ENCODE measurements around the gene FAM168A.

Gene FAM168A

GRCh38 chr11:73361953-73362776 is 235.7 kb downstream of the FAM168A start:
- H3K79me2 ChIP-seq (ENCODE audit: insufficient read depth, low read length): no peaks in the 10 kb centered on the region
- no peaks in the 10 kb centered on the region for H4K20me1 ChIP-seq (ENCODE audit: low read depth, low read length)
- H3K9ac ChIP-seq (ENCODE audit: low read length): no peak overlapping the region
- TF ChIP-seq EZH2phosphoT487 (conservative IDR thresholded peaks at IDR 0.05; ENCODE audit: low read length) (no peak), CTCF (IDR thresholded peaks at IDR 0.05; ENCODE audit: insufficient read depth, low read length, poor library complexity, severe bottlenecking) (no peak)
- no peaks in the 10 kb centered on the region for H3K27me3 ChIP-seq (ENCODE audit: low read length)
- no peaks in the 10 kb centered on the region for H3K9me3 ChIP-seq (ENCODE audit: insufficient read depth, low read length)
- H3F3A ChIP-seq (ENCODE audit: insufficient read depth): no peaks in the 10 kb centered on the region
- no peak overlapping the region for H3K27ac ChIP-seq (ENCODE audit: low read depth, low read length)
- no peak overlapping the region for H2AFZ ChIP-seq (ENCODE audit: low read depth, low read length, severe bottlenecking)
- no peaks in the 10 kb centered on the region for H3K36me3 ChIP-seq (ENCODE audit: low read length)
- no peaks in the 10 kb centered on the region for H3K9me2 ChIP-seq (replicated peaks; ENCODE audit: insufficient read depth, low read length)
- no peak overlapping the region for H3K4me3 ChIP-seq (ENCODE audit: insufficient read depth, low read length, poor library complexity, severe bottlenecking)
- H3K4me2 ChIP-seq (ENCODE audit: low read depth, low read length, poor library complexity, severe bottlenecking): no peak overlapping the region

- H3K4me3 ChIP-seq (ENCODE audit: insufficient read depth, low read length, poor library complexity, severe bottlenecking): no peak overlapping the region
- H3K9me2 ChIP-seq (replicated peaks; ENCODE audit: insufficient read depth, low read length): no peaks in the 10 kb centered on the region
- no peaks in the 10 kb centered on the region for H3K36me3 ChIP-seq (ENCODE audit: low read length)
- H3K9me3 ChIP-seq (ENCODE audit: insufficient read depth, low read length): no peaks in the 10 kb centered on the region
- no peak overlapping the region for H3K27ac ChIP-seq (ENCODE audit: low read depth, low read length)
- no peak overlapping the region for H2AFZ ChIP-seq (ENCODE audit: low read depth, low read length, severe bottlenecking)
- H4K20me1 ChIP-seq (ENCODE audit: low read depth, low read length): no peaks in the 10 kb centered on the region
- H3K9ac ChIP-seq (ENCODE audit: low read length): no peak overlapping the region
- H3K27me3 ChIP-seq (ENCODE audit: low read length): no peaks in the 10 kb centered on the region
- no peak for TF ChIP-seq EZH2phosphoT487 (conservative IDR thresholded peaks at IDR 0.05; ENCODE audit: low read length)
- TF ChIP-seq CTCF (IDR thresholded peaks at IDR 0.05; ENCODE audit: insufficient read depth, low read length, poor library complexity, severe bottlenecking): no peak
- H3F3A ChIP-seq (ENCODE audit: insufficient read depth): no peaks in the 10 kb centered on the region
- no peaks in the 10 kb centered on the region for H3K79me2 ChIP-seq (ENCODE audit: insufficient read depth, low read length)
- no peak overlapping the region for H3K4me2 ChIP-seq (ENCODE audit: low read depth, low read length, poor library complexity, severe bottlenecking)
Measured at GRCh38 chr11:73360743-73361369, 237.1 kb downstream of the FAM168A start.

GRCh38 chr11:73359930-73360742 is 237.8 kb downstream of the FAM168A start:
- Histone ChIP-seq H3K36me3 (ENCODE audit: low read length) (no peaks in the 10 kb centered on the region), H3K4me2 (ENCODE audit: low read depth, low read length, poor library complexity, severe bottlenecking) (no peak overlapping the region), H3K79me2 (ENCODE audit: insufficient read depth, low read length) (no peaks in the 10 kb centered on the region), H2AFZ (ENCODE audit: low read depth, low read length, severe bottlenecking) (no peak overlapping the region), H3K9ac (ENCODE audit: low read length) (no peak overlapping the region), H3F3A (ENCODE audit: insufficient read depth) (no peaks in the 10 kb centered on the region), H3K27me3 (ENCODE audit: low read length) (no peaks in the 10 kb centered on the region), H4K20me1 (ENCODE audit: low read depth, low read length) (no peaks in the 10 kb centered on the region), H3K4me3 (ENCODE audit: insufficient read depth, low read length, poor library complexity, severe bottlenecking) (no peak overlapping the region), H3K27ac (ENCODE audit: low read depth, low read length) (no peak overlapping the region), H3K9me2 (replicated peaks; ENCODE audit: insufficient read depth, low read length) (no peaks in the 10 kb centered on the region), H3K9me3 (ENCODE audit: insufficient read depth, low read length) (no peaks in the 10 kb centered on the region)
- TF ChIP-seq CTCF (IDR thresholded peaks at IDR 0.05; ENCODE audit: insufficient read depth, low read length, poor library complexity, severe bottlenecking) (peak; percentile 40), EZH2phosphoT487 (conservative IDR thresholded peaks at IDR 0.05; ENCODE audit: low read length) (no peak)
